NCI-H460 (cell line): ENCODE measurements around the gene GARRE1. TPM values are rescaled to one million over a fixed set of nuclear protein-coding genes. Genes with fewer than 3 reads are reported as not detected.
"Not testable (repeated sequence)": the region's sequence is repeated elsewhere in the genome, so short reads cannot be mapped to it uniquely, and the experiment has no call there.

Experiments
- DNase-seq: peaks from one replicate; pipeline ENCODE4 v3.0.0-alpha.2; 2016; ENCODE audit warnings: low read depth; ENCODE audit errors: extremely low read depth
- polyA plus RNA-seq: library from polyadenylated mRNA; depleted of rRNA; stranded (reverse); fragments of >200 nt; gene quantifications from 2 replicates; pipeline ENCODE4 v1.2.3, GENCODE V29; 2014; cell fraction: nucleus; rRNA removed
- total RNA-seq: library from RNA; depleted of rRNA; stranded (reverse); fragments of >200 nt; shearing (Covaris generic); gene quantifications from 2 replicates; pipeline ENCODE4 v1.2.3, GENCODE V29; 2014; rRNA removed

The GARRE1 gene
- 6.7 and 7.4 TPM in 2 replicates for total RNA-seq
- 3.5 and 3.8 TPM in 2 replicates for polyA plus RNA-seq

- DNase-seq = peak; percentile 41
These were observed at the start of gene GARRE1 for GRCh38 chr19:34254046-34254697. Gene GARRE1, plus strand, starts transcription at chr19:34254554. Its CDS starts 45,920 bp downstream, at chr19:34300474.

GRCh38 chr19:34205324-34205723 is 49.0 kb upstream of the GARRE1 start:
- DNase-seq = not testable (repeated sequence)

GRCh38 chr19:34208291-34208884 is 46.0 kb upstream of the GARRE1 start:
- DNase-seq = no peak

GRCh38 chr19:34209726-34210125 is 44.6 kb upstream of the GARRE1 start:
- no peak for DNase-seq

GRCh38 chr19:34213283-34213682 is 41.1 kb upstream of the GARRE1 start:
- DNase-seq = no peak

GRCh38 chr19:34214040-34214439 is 40.3 kb upstream of the GARRE1 start:
- no peak for DNase-seq

- no peak for DNase-seq
These were observed 39.2 kb upstream of the GARRE1 start for GRCh38 chr19:34215006-34215665.

GRCh38 chr19:34215666-34216038 is 38.7 kb upstream of the GARRE1 start:
- DNase-seq = no peak

GRCh38 chr19:34216745-34217219 is 37.6 kb upstream of the GARRE1 start:
- DNase-seq = not testable (repeated sequence)

- no peak for DNase-seq
These were observed 36.2 kb upstream of the GARRE1 start for GRCh38 chr19:34217952-34218817.

- DNase-seq = no peak
These were observed 35.6 kb upstream of the GARRE1 start for GRCh38 chr19:34218818-34219164.

- DNase-seq = peak; percentile 51
These were observed 33.8 kb upstream of the GARRE1 start for GRCh38 chr19:34220472-34221063.

- no peak for DNase-seq
These were observed 32.0 kb upstream of the GARRE1 start for GRCh38 chr19:34222386-34222785.

GRCh38 chr19:34224996-34225658 is 29.2 kb upstream of the GARRE1 start:
- DNase-seq = no peak

- DNase-seq = no peak
These were observed 28.7 kb upstream of the GARRE1 start for GRCh38 chr19:34225659-34226015.

- DNase-seq = no peak
These were observed 28.3 kb upstream of the GARRE1 start for GRCh38 chr19:34226036-34226435.

- DNase-seq = no peak
These were observed 26.0 kb upstream of the GARRE1 start for GRCh38 chr19:34228347-34228746.

- DNase-seq = no peak
These were observed 25.6 kb upstream of the GARRE1 start for GRCh38 chr19:34228762-34229161.

GRCh38 chr19:34229721-34230120 is 24.6 kb upstream of the GARRE1 start:
- DNase-seq = no peak

GRCh38 chr19:34230820-34231219 is 23.5 kb upstream of the GARRE1 start:
- DNase-seq = no peak
